ENCODE results near the gene ZNRF1. TPM values are rescaled to one million over a fixed set of nuclear protein-coding genes. Genes with fewer than 3 reads are reported as not detected.

ZNRF1 gene
- total RNA-seq, 1 donor from 2014 or later, result 66.1 TPM

DNA sequence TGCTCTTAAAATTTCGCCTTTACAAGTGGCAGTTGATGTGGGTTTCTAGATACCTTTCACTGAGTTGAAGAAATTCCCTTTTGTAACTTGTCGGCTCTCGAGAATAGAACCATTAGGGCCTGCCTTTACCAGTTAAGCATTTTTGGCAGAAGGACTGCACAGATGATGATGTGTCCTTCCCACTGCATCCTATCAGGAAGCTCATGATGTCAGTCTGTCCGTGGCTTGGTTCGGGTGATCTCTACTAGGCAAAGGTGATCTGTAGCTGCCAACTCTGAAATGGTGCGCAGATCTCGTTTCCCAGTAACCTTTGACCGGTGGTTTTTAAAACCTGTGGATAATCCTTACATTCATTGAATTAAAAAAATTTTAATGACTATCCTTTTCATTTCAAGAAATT is 49.7 kb downstream of the ZNRF1 start:
- Mint-ChIP-seq H3K36me3 (ENCODE audit: insufficient read depth) (peaks cover 6% of the 10 kb centered on the region), H3K27ac (no peak overlapping the region), H3K4me3 (ENCODE audit: low read depth) (no peak overlapping the region), H3K27me3 (no peaks in the 10 kb centered on the region), H3K9me3 (ENCODE audit: low read depth) (peaks cover 5% of the 10 kb centered on the region), H3K4me1 (ENCODE audit: low read depth) (peaks cover 6% of the 10 kb centered on the region)
- TF ChIP-seq, protein P1, sequence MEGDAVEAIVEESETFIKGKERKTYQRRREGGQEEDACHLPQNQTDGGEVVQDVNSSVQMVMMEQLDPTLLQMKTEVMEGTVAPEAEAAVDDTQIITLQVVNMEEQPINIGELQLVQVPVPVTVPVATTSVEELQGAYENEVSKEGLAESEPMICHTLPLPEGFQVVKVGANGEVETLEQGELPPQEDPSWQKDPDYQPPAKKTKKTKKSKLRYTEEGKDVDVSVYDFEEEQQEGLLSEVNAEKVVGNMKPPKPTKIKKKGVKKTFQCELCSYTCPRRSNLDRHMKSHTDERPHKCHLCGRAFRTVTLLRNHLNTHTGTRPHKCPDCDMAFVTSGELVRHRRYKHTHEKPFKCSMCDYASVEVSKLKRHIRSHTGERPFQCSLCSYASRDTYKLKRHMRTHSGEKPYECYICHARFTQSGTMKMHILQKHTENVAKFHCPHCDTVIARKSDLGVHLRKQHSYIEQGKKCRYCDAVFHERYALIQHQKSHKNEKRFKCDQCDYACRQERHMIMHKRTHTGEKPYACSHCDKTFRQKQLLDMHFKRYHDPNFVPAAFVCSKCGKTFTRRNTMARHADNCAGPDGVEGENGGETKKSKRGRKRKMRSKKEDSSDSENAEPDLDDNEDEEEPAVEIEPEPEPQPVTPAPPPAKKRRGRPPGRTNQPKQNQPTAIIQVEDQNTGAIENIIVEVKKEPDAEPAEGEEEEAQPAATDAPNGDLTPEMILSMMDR (IDR thresholded peaks at IDR 0.05; ENCODE audit: unreplicated experiment), result no peak
- no peak for DNase-seq (ENCODE audit: low spot score, unreplicated experiment)

DNA sequence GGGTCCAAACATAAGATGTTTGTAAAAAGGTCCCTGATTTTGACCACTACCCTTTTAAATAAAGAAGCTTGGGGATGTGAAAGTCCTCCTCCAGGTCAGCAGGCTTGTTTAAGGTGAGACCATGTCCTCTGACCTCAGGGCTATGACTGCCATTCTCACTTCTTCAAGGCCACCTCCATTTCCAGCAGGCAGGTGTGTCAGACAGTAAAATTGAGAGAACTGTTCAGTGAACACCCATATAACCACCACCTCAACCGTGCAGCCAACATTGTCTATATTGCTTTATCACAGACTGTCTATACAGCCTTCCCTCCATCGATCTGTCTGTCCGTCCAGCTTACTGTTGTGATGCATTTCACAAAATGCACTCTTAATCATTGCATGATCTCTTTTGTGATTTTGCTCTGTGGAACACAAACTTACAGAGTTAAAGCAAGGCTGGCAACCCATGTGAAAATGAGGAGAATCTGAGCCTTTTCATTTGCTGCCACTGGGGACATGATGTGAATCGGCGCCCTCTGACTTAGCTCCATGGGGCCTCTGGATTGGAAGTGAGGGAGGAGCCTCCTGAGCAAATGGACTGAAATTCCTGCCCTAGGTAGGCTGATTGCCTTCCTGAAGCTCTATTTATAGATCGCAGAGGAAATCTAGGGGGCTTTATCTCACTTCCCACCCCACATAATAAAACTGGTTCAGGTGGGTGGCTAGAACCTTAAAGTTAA is 53.8 kb downstream of the ZNRF1 start:
- TF ChIP-seq, protein P1 (IDR thresholded peaks at IDR 0.05; ENCODE audit: unreplicated experiment), result peak; percentile 8
- no peak for DNase-seq (ENCODE audit: low spot score, unreplicated experiment)
- Mint-ChIP-seq H3K9me3 (ENCODE audit: low read depth) (peaks cover 5% of the 10 kb centered on the region), H3K27me3 (no peaks in the 10 kb centered on the region), H3K4me3 (ENCODE audit: low read depth) (no peak overlapping the region), H3K36me3 (ENCODE audit: insufficient read depth) (peaks cover 8% of the 10 kb centered on the region), H3K27ac (peak overlapping the region; percentile 41), H3K4me1 (ENCODE audit: low read depth) (peaks cover 19% of the 10 kb centered on the region)

DNA sequence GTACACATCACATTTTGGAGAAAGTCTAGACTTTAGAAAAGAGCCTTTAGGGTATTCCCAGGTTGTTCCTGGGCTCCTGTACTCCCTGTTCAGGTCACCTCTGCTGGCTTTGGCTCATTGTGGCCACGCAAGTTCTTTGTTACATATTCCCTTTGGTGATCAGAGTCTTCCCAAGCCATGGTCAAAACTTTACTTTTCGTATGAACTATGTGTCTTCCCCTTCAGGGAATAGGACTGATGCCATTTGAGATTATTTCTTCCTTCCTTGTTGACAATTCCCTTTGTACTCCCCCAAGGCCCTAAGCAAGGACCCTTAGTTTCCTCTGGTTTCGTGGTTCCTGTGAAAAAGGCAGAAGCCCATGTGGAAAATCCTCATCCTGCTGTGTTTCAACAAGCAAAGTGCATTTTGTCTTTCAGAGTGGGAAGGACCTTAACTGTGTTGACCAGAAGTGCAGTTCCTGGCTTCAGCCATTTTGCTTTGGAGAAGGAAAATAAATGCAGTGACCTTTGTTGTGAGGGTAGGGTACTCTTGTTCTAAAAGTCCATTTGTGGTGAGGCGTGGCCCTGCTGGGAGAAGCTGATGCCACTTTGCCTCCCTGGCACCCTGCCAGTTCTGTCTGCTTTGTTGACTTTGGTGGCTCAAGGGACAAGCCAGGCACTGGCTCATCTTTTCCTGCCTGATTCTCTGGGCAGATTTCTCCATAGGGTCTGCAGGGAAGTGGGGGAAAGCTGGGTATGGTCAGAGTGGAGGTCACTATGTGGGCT is 55.1 kb downstream of the ZNRF1 start:
- H3K4me1 Mint-ChIP-seq (ENCODE audit: low read depth), result peaks cover 23% of the 10 kb centered on the region
- H3K4me3 Mint-ChIP-seq (ENCODE audit: low read depth), result no peak overlapping the region
- H3K9me3 Mint-ChIP-seq (ENCODE audit: low read depth), result peaks cover 5% of the 10 kb centered on the region
- H3K36me3 Mint-ChIP-seq (ENCODE audit: insufficient read depth), result peaks cover 8% of the 10 kb centered on the region
- DNase-seq (ENCODE audit: low spot score, unreplicated experiment), result no peak
- no peaks in the 10 kb centered on the region for H3K27me3 Mint-ChIP-seq
- peak overlapping the region; percentile 43 for H3K27ac Mint-ChIP-seq
- TF ChIP-seq, protein P1 (IDR thresholded peaks at IDR 0.05; ENCODE audit: unreplicated experiment), result no peak

DNA sequence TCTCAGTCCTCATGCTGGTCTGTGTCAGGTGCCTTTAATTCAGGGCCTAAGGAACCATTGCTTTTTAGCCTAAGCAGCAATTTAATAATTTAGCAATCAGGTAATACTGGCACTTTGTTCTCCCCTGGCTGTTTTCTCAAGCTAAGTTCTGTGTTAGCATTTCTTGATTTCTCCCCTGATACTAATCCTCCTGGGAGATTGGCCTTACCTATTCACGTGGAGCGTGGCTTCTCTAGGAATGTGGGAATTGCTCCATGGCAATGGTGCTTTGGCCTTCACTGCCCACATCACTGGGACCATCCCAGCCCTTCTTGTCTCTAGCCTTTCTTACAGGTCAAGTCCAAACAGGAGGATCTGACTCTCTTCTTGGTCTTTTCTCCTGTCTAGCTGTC is 55.7 kb downstream of the ZNRF1 start:
- TF ChIP-seq, protein P1 (IDR thresholded peaks at IDR 0.05; ENCODE audit: unreplicated experiment), result no peak
- peaks cover 26% of the 10 kb centered on the region for H3K4me1 Mint-ChIP-seq (ENCODE audit: low read depth)
- no peak for DNase-seq (ENCODE audit: low spot score, unreplicated experiment)
- H3K27ac Mint-ChIP-seq, result no peak overlapping the region
- H3K27me3 Mint-ChIP-seq, result no peaks in the 10 kb centered on the region
- H3K9me3 Mint-ChIP-seq (ENCODE audit: low read depth), result peaks cover 4% of the 10 kb centered on the region
- H3K4me3 Mint-ChIP-seq (ENCODE audit: low read depth), result no peak overlapping the region
- peaks cover 7% of the 10 kb centered on the region for H3K36me3 Mint-ChIP-seq (ENCODE audit: insufficient read depth)

DNA sequence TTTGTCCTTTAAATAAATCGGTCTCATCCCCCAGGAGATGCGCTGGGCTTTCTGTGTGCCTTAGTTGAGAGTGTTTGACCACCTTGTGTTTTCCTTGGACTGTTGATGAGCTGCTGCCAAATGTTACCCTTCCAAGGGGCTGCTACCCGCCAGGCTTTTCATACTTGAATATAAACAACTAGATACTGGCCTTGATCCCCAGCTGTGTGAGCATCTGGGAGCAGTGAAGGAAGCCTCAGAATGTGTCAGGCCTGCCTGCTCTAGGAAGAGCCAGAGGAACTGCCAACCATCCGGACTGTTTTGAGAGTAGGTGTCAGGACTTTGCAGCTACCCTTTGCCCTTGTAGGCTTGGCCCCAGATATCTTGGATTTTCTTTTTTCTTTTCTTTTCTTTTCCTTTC is 60.0 kb downstream of the ZNRF1 start:
- Mint-ChIP-seq H3K27me3 (no peaks in the 10 kb centered on the region), H3K27ac (peak overlapping the region; percentile 4), H3K4me3 (ENCODE audit: low read depth) (no peak overlapping the region), H3K36me3 (ENCODE audit: insufficient read depth) (peaks cover 2% of the 10 kb centered on the region), H3K9me3 (ENCODE audit: low read depth) (no peaks in the 10 kb centered on the region), H3K4me1 (ENCODE audit: low read depth) (peaks cover 33% of the 10 kb centered on the region)
- TF ChIP-seq, protein P1 (IDR thresholded peaks at IDR 0.05; ENCODE audit: unreplicated experiment), result no peak
- no peak for DNase-seq (ENCODE audit: low spot score, unreplicated experiment)
